Naive B cell (primary cell): ENCODE results near the gene SF3A1. TPM values are rescaled to one million over a fixed set of nuclear protein-coding genes. Genes with fewer than 3 reads are reported as not detected.

Source experiments
- ATAC-seq, 2 donors: fragments of 150-1000 bp; cut with Tn5 transposase; 2 replicates each; pipeline ENCODE4 v1.10.0; 2021; ENCODE audit warnings: low read depth in 2 of 2, mild to moderate bottlenecking in 2 of 2, moderate library complexity in 2 of 2
- DNase-seq: peaks from one replicate; pipeline ENCODE4 v3.0.0; 2022
- H3K27ac Mint-ChIP-seq, 6 donors: one replicate each; pipeline ENCODE4 v1.8.0; 2020 to 2022; ENCODE audit warnings: mild to moderate bottlenecking in 6 of 6, mixed read lengths in 6 of 6, moderate library complexity in 5 of 6, inconsistent platforms in 2 of 6
- H3K27me3 Mint-ChIP-seq, 3 donors: one replicate each; pipeline ENCODE4 v1.8.0; 2021 to 2022; ENCODE audit warnings: mixed read lengths in 3 of 3, mild to moderate bottlenecking in 1 of 3
- H3K36me3 Mint-ChIP-seq, 2 donors: one replicate each; pipeline ENCODE4 v1.8.0; 2020 to 2022; ENCODE audit warnings: mixed read lengths in 2 of 2, inconsistent platforms in 1 of 2, mild to moderate bottlenecking in 1 of 2
- H3K4me1 Mint-ChIP-seq, 3 donors: one replicate each; pipeline ENCODE4 v1.8.0; 2020 to 2022; ENCODE audit warnings: mixed read lengths in 3 of 3, inconsistent platforms in 1 of 3, mild to moderate bottlenecking in 1 of 3, moderate library complexity in 1 of 3
- H3K4me3 Mint-ChIP-seq, 8 donors: one replicate each; pipeline ENCODE4 v1.8.0; 2020 to 2022; ENCODE audit warnings: mild to moderate bottlenecking in 8 of 8, mixed read lengths in 8 of 8, moderate library complexity in 8 of 8, inconsistent platforms in 2 of 8
- H3K9me3 Mint-ChIP-seq, 7 donors: one replicate each; pipeline ENCODE4 v1.8.0; 2020 to 2022; ENCODE audit warnings: mixed read lengths in 7 of 7, mild to moderate bottlenecking in 5 of 7, inconsistent platforms in 2 of 7, moderate library complexity in 1 of 7
- polyA plus RNA-seq, 6 donors: library from polyadenylated mRNA; unstranded; fragments of 300-500 nt; fragmentation: Illumina TruSeq; gene quantifications; one replicate each; pipeline ENCODE4 v1.2.3, GENCODE V29; 2021; ENCODE audit warnings: low read depth in 6 of 6

SF3A1 gene
- polyA plus RNA-seq, 6 donors from 2014 or later: 34.1 to 110 (median 80.3) TPM

GRCh38 chr22:30287648-30288418 lies 68.9 kb downstream of the SF3A1 start:
- Mint-ChIP-seq H3K4me3 (peak overlapping the region; percentile 84 to 96 (median 93)), H3K27me3 (no peaks in the 10 kb centered on the region), H3K27ac (peak overlapping the region in 4 of 6 donors; percentile 70 to 94 (median 84)), H3K9me3 (no peaks in the 10 kb centered on the region), H3K4me1 (peaks cover 21 to 42% (median 37%) of the 10 kb centered on the region in 3 donors), H3K36me3 (peaks cover 0 to 12% of the 10 kb centered on the region in 2 donors)
- ATAC-seq (peak; percentile 52 to 56), DNase-seq (peak; percentile 86)

GRCh38 chr22:30286813-30287647 lies 69.7 kb downstream of the SF3A1 start:
- ATAC-seq (peak; percentile 29 to 32), DNase-seq (peak; percentile 81)
- no peaks in the 10 kb centered on the region for H3K27me3 Mint-ChIP-seq
- H3K9me3 Mint-ChIP-seq: no peaks in the 10 kb centered on the region
- H3K4me1 Mint-ChIP-seq: peaks cover 21 to 41% (median 35%) of the 10 kb centered on the region in 3 donors
- peak overlapping the region in 4 of 6 donors; percentile 29 to 76 (median 42) for H3K27ac Mint-ChIP-seq
- H3K36me3 Mint-ChIP-seq: peaks cover 0 to 11% of the 10 kb centered on the region in 2 donors
- H3K4me3 Mint-ChIP-seq: peak overlapping the region in 2 of 8 donors; percentile 25 to 43

- H3K27me3 Mint-ChIP-seq: no peaks in the 10 kb centered on the region
- H3K27ac Mint-ChIP-seq: peak overlapping the region in 2 of 6 donors; percentile 30 to 76
- no peaks in the 10 kb centered on the region for H3K9me3 Mint-ChIP-seq
- H3K4me1 Mint-ChIP-seq: peaks cover 16 to 34% (median 30%) of the 10 kb centered on the region in 3 donors
- ATAC-seq: no peak
- DNase-seq: no peak
- H3K36me3 Mint-ChIP-seq: peaks cover 0 to 11% of the 10 kb centered on the region in 2 donors
- H3K4me3 Mint-ChIP-seq: peak overlapping the region in 1 of 8 donors; percentile 43
Measured at GRCh38 chr22:30286331-30286730, 70.4 kb downstream of the SF3A1 start.

DNA sequence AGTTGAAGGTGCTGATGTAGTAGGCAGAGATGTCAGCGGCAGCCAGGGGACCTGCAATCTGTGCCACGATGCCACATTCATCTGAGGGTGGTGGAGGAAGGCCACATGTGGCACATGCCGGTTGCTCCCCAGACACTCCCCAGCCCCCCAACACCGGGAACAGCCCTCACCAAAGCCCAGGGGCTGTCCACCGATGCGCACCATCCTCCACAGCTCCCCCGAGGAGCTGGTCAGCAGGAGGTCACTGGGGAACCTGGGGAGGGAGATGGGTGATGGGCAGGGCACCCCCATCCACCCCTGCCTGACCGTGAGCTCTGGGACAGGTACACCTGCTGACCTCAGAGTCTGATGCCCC lies 70.9 kb downstream of the SF3A1 start:
- H3K9me3 Mint-ChIP-seq: no peaks in the 10 kb centered on the region
- peaks cover 0 to 11% of the 10 kb centered on the region in 2 donors for H3K36me3 Mint-ChIP-seq
- H3K27me3 Mint-ChIP-seq: no peaks in the 10 kb centered on the region
- ATAC-seq (no peak), DNase-seq (no peak)
- peaks cover 16 to 28% (median 26%) of the 10 kb centered on the region in 3 donors for H3K4me1 Mint-ChIP-seq
- no peak overlapping the region for H3K4me3 Mint-ChIP-seq
- peak overlapping the region in 1 of 6 donors; percentile 30 for H3K27ac Mint-ChIP-seq

DNA sequence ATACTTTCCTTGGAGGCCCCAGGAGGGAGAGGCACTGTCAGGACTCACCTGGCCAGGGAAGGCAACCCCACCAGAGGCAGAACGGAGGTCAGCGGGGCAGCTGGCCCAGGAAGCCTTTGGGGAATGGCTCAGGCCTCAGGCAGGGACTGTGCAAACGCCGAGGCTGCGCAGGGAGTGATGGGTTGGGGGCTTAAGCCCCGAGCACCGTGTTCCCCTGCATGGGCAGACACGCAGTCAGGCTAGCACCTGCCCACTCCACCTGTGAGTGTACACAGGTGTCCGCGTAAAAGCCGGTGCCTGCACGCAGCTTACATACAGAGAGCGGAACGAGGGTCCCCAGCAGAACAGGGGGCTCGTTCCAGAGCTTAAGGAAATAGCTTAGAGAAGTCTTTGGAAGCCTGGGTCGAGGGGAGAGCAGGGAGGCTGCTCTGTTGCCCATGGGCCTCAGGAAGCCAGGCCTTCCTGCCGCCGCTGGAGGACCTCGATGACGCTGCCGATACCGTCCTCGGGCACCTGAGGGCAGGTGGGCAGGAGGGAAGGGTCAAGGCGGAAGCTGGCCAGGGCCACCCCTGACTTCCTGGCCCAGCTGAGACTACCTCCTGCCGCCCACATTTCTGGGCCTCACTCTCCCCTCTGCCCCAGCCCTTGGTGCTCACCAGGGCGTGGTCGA lies 71.4 kb downstream of the SF3A1 start:
- Mint-ChIP-seq H3K9me3 (no peaks in the 10 kb centered on the region), H3K4me3 (no peak overlapping the region), H3K4me1 (peaks cover 13 to 23% (median 21%) of the 10 kb centered on the region in 3 donors), H3K27me3 (no peaks in the 10 kb centered on the region), H3K27ac (peak overlapping the region in 1 of 6 donors; percentile 43), H3K36me3 (peaks cover 0 to 11% of the 10 kb centered on the region in 2 donors)
- ATAC-seq: no peak
- no peak for DNase-seq

DNA sequence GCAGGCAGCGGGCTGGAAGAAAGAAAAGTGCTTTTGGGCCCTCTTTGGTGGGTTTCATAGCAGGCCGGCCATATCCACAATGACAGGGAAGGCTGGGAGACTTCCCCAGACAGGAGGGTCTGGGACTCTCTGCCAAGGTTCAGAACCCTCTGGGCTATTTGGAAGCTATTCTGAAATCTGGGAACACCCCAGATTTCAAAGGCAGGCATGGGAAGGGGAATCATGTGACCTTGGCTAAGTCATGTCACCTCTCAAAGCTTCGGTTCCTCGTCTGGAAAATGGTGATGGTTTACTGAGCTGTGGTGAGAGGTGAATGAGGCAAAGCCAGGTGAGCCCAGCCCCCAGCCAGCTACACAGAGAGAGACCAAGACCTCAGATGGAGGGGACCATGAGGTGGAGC lies 72.0 kb downstream of the SF3A1 start:
- Mint-ChIP-seq H3K27ac (no peak overlapping the region), H3K4me1 (peaks cover 10 to 17% (median 15%) of the 10 kb centered on the region in 3 donors), H3K9me3 (no peaks in the 10 kb centered on the region), H3K4me3 (peak overlapping the region in 1 of 8 donors; percentile 18), H3K27me3 (peaks cover 3 to 4% (median 4%) of the 10 kb centered on the region in 3 donors), H3K36me3 (peaks cover 0 to 11% of the 10 kb centered on the region in 2 donors)
- ATAC-seq: no peak
- no peak for DNase-seq

DNA sequence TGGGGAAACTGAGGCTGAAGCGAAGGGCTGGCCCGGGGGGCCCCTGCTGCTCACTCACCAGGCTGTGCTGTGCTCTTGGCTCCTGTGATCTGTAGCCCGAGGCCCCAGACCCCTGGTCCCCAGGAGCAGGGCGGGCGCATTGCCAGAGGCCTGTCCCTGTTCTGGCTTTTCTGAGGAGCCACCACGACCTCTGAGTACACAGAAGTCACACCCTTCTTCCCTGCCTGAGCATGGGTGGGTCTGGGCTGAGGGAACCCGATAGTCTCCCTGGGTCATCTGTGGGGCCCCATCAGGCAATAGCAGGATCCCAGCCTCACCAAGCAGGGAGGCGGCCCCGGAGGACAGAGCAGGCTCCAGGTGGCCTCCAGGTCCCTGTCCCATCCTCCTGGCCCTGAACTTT lies 72.5 kb downstream of the SF3A1 start:
- H3K9me3 Mint-ChIP-seq: no peaks in the 10 kb centered on the region
- DNase-seq: no peak
- ATAC-seq: no peak
- peaks cover 0 to 11% of the 10 kb centered on the region in 2 donors for H3K36me3 Mint-ChIP-seq
- H3K27me3 Mint-ChIP-seq: peaks cover 6 to 8% (median 6%) of the 10 kb centered on the region in 3 donors
- peak overlapping the region in 1 of 8 donors; percentile 18 for H3K4me3 Mint-ChIP-seq
- H3K27ac Mint-ChIP-seq: no peak overlapping the region
- H3K4me1 Mint-ChIP-seq: peaks cover 10 to 15% (median 14%) of the 10 kb centered on the region in 3 donors

GRCh38 chr22:30283342-30283741 lies 73.4 kb downstream of the SF3A1 start:
- H3K27ac Mint-ChIP-seq: no peak overlapping the region
- peaks cover 11 to 16% (median 14%) of the 10 kb centered on the region in 3 donors for H3K27me3 Mint-ChIP-seq
- no peak overlapping the region for H3K4me3 Mint-ChIP-seq
- H3K36me3 Mint-ChIP-seq: peaks cover 0 to 11% of the 10 kb centered on the region in 2 donors
- H3K4me1 Mint-ChIP-seq: peaks cover 9 to 12% (median 10%) of the 10 kb centered on the region in 3 donors
- DNase-seq (no peak), ATAC-seq (no peak)
- H3K9me3 Mint-ChIP-seq: no peaks in the 10 kb centered on the region

DNA sequence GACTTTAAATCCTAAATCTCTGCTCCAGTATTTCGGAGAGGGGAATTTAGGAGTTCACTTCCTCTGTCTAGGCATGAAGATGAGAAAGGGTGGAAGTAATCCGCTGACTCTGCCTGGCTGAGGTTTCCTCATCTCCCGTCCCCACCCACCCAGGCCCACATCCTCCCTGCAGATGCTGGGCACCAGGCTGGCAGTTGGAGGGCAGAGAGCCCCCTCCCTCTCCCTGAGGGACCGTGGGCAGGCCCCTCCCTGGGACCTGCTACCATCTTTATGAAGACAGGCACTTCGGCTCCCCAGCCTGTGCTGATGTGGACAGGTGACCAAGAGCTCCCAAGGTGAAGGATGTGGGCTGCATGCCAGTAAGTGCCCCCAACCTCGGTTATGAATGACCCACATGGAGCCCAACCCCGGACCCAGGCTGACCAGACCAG lies 74.1 kb downstream of the SF3A1 start:
- Mint-ChIP-seq H3K36me3 (peaks cover 0 to 11% of the 10 kb centered on the region in 2 donors), H3K4me3 (no peak overlapping the region), H3K4me1 (peaks cover 3 to 6% (median 5%) of the 10 kb centered on the region in 3 donors), H3K27me3 (peaks cover 13 to 23% (median 21%) of the 10 kb centered on the region in 3 donors), H3K27ac (no peak overlapping the region), H3K9me3 (no peaks in the 10 kb centered on the region)
- DNase-seq: no peak
- no peak for ATAC-seq

Other genes with a start within 250 kb of the SF3A1 start
- gene LIF, start 110.1 kb downstream of the SF3A1 start, polyA plus RNA-seq: not detected
- 1 to 10 TPM in 5 of 6 donors, under 1 TPM in 1; 0.66 to 4.7 (median 1.3) TPM for gene OSM, start 90.0 kb downstream of the SF3A1 start, polyA plus RNA-seq
- 10 to 100 TPM in 5 of 6 donors, not detected in 1; 11.0 to 18.5 (median 14.7) TPM for gene CASTOR1, start 67.4 kb downstream of the SF3A1 start, polyA plus RNA-seq
- 10 to 100 TPM; 39.9 to 54.0 (median 40.7) TPM for gene TBC1D10A, start 30.0 kb downstream of the SF3A1 start, polyA plus RNA-seq
- 1 to 10 TPM in 3 of 6 donors, under 1 TPM in 2, not detected in 1; 0.47 to 2.6 (median 1.6) TPM for gene CCDC157, start 113 bp upstream of the SF3A1 start, polyA plus RNA-seq
- 1 to 10 TPM in 1 of 6 donors, under 1 TPM in 4, not detected in 1; 0.30 to 1.0 (median 0.95) TPM for gene RNF215, start 30.5 kb upstream of the SF3A1 start, polyA plus RNA-seq
- gene SEC14L2, start 40.1 kb upstream of the SF3A1 start, polyA plus RNA-seq: 1 to 10 TPM in 3 of 6 donors, under 1 TPM in 3; 0.60 to 2.6 (median 1.0) TPM
- 10 to 100 TPM in 4 of 6 donors, 1 to 10 TPM in 2; 2.6 to 18.0 (median 13.2) TPM for gene MTFP1, start 68.9 kb upstream of the SF3A1 start, polyA plus RNA-seq
- not detected for gene SEC14L3, start 115.1 kb upstream of the SF3A1 start, polyA plus RNA-seq
- gene SEC14L4, start 148.8 kb upstream of the SF3A1 start, polyA plus RNA-seq: not detected
- not detected for gene SEC14L6, start 189.8 kb upstream of the SF3A1 start, polyA plus RNA-seq
- gene GAL3ST1, start 217.8 kb upstream of the SF3A1 start, polyA plus RNA-seq: under 1 TPM in 4 of 6 donors, not detected in 2; 0.24 to 0.65 (median 0.49) TPM
- gene PES1, start 235.0 kb upstream of the SF3A1 start, polyA plus RNA-seq: 10 to 100 TPM; 25.9 to 49.9 (median 36.9) TPM